ENCODE data around the gene TRPM4. TPM values are rescaled to one million over a fixed set of nuclear protein-coding genes. Genes with fewer than 3 reads are reported as not detected.

Gene TRPM4
- total RNA-seq, result under 1 TPM in 1 of 2 donors, not detected in 1; 0.25 TPM
- 0 to 0.08 reads per million in 2 donors for total RNA-seq

GRCh38 chr19:49157445-49158224 is at the start of gene TRPM4:
TRPM4 (plus strand) TSS chr19:49157792; CDS start chr19:49157867, 75 bp downstream.
- Mint-ChIP-seq H3K4me1 (peaks cover 18% of the 10 kb centered on the region), H3K27ac (no peak within 1 kb of the TSS), H3K4me3 (peak within 1 kb of the TSS; percentile 71), H3K36me3 (ENCODE audit: low read depth) (peaks cover 19% of the 10 kb centered on the region), H3K27me3 (peaks cover 68% of the 10 kb centered on the region)
- no peaks in the 10 kb centered on the region for H3K9me3 ChIP-seq (ENCODE audit: control insufficient read depth, low read length, poor library complexity, severe bottlenecking)
- ATAC-seq (peak; percentile 57), DNase-seq (no peak)

GRCh38 chr19:49109051-49109450 is 48.5 kb upstream of the TRPM4 start:
- no peak for DNase-seq
- peaks cover 16% of the 10 kb centered on the region for H3K4me1 Mint-ChIP-seq
- no peak for ATAC-seq
- peaks cover 8% of the 10 kb centered on the region for H3K36me3 Mint-ChIP-seq (ENCODE audit: low read depth)
- H3K9me3 ChIP-seq (ENCODE audit: control insufficient read depth, low read length, poor library complexity, severe bottlenecking), result no peaks in the 10 kb centered on the region
- no peak overlapping the region for H3K4me3 Mint-ChIP-seq
- no peak overlapping the region for H3K27ac Mint-ChIP-seq
- no peaks in the 10 kb centered on the region for H3K27me3 Mint-ChIP-seq

- H3K27ac Mint-ChIP-seq, result no peak overlapping the region
These were observed 47.9 kb upstream of the TRPM4 start for GRCh38 chr19:49109569-49110233.

GRCh38 chr19:49110567-49110966 is 47.0 kb upstream of the TRPM4 start:
- ATAC-seq, result no peak
- H3K9me3 ChIP-seq (ENCODE audit: control insufficient read depth, low read length, poor library complexity, severe bottlenecking), result no peaks in the 10 kb centered on the region
- Mint-ChIP-seq H3K4me3 (no peak overlapping the region), H3K27me3 (no peaks in the 10 kb centered on the region), H3K27ac (no peak overlapping the region), H3K36me3 (ENCODE audit: low read depth) (peaks cover 6% of the 10 kb centered on the region), H3K4me1 (peaks cover 17% of the 10 kb centered on the region)
- DNase-seq, result no peak

More at GRCh38 chr19:49109569-49110233, 47.9 kb upstream of the TRPM4 start:
- no peaks in the 10 kb centered on the region for H3K9me3 ChIP-seq (ENCODE audit: control insufficient read depth, low read length, poor library complexity, severe bottlenecking)
- Mint-ChIP-seq H3K27me3 (no peaks in the 10 kb centered on the region), H3K36me3 (ENCODE audit: low read depth) (peaks cover 7% of the 10 kb centered on the region), H3K4me1 (peaks cover 17% of the 10 kb centered on the region), H3K4me3 (no peak overlapping the region)
- no peak for ATAC-seq
- no peak for DNase-seq

- ATAC-seq, result no peak
- Mint-ChIP-seq H3K27ac (no peak overlapping the region), H3K4me3 (peak overlapping the region; percentile 7), H3K27me3 (no peaks in the 10 kb centered on the region), H3K36me3 (ENCODE audit: low read depth) (peaks cover 6% of the 10 kb centered on the region), H3K4me1 (peaks cover 20% of the 10 kb centered on the region)
- no peak for DNase-seq
- H3K9me3 ChIP-seq (ENCODE audit: control insufficient read depth, low read length, poor library complexity, severe bottlenecking), result no peaks in the 10 kb centered on the region
These were observed 46.2 kb upstream of the TRPM4 start for GRCh38 chr19:49111218-49111998.

- Mint-ChIP-seq H3K4me1 (peaks cover 29% of the 10 kb centered on the region), H3K27ac (peak within 1 kb of the TSS; percentile 61)
These were observed 43.6 kb upstream of the TRPM4 start, which contains the start of gene LIN7B for GRCh38 chr19:49113762-49114629. LIN7B (plus strand) TSS chr19:49114370; CDS start chr19:49114405, 35 bp downstream.

GRCh38 chr19:49114630-49115363 is 42.8 kb upstream of the TRPM4 start:
- H3K4me3 Mint-ChIP-seq, result peak overlapping the region; percentile 86
- H3K27ac Mint-ChIP-seq, result peak overlapping the region; percentile 61
- DNase-seq (peak in 2 of 3 donors; percentile 27 to 29), ATAC-seq (no peak)
- H3K36me3 Mint-ChIP-seq (ENCODE audit: low read depth), result no peaks in the 10 kb centered on the region
- peaks cover 30% of the 10 kb centered on the region for H3K4me1 Mint-ChIP-seq
- H3K9me3 ChIP-seq (ENCODE audit: control insufficient read depth, low read length, poor library complexity, severe bottlenecking), result no peaks in the 10 kb centered on the region
- no peaks in the 10 kb centered on the region for H3K27me3 Mint-ChIP-seq

More at GRCh38 chr19:49113762-49114629, 43.6 kb upstream of the TRPM4 start, which contains the start of gene LIN7B:
- H3K4me3 Mint-ChIP-seq, result peak within 1 kb of the TSS; percentile 86
- no peaks in the 10 kb centered on the region for H3K9me3 ChIP-seq (ENCODE audit: control insufficient read depth, low read length, poor library complexity, severe bottlenecking)
- DNase-seq (peak; percentile 78 to 83 (median 80)), ATAC-seq (peak; percentile 66)
- H3K36me3 Mint-ChIP-seq (ENCODE audit: low read depth), result no peaks in the 10 kb centered on the region
- no peaks in the 10 kb centered on the region for H3K27me3 Mint-ChIP-seq

- DNase-seq, result no peak
- Mint-ChIP-seq H3K36me3 (ENCODE audit: low read depth) (no peaks in the 10 kb centered on the region), H3K4me1 (peaks cover 40% of the 10 kb centered on the region), H3K27ac (peak overlapping the region; percentile 83), H3K4me3 (no peak overlapping the region), H3K27me3 (peaks cover 5% of the 10 kb centered on the region)
- no peaks in the 10 kb centered on the region for H3K9me3 ChIP-seq (ENCODE audit: control insufficient read depth, low read length, poor library complexity, severe bottlenecking)
- ATAC-seq, result no peak
These were observed 41.0 kb upstream of the TRPM4 start for GRCh38 chr19:49116544-49116943.

- H3K9me3 ChIP-seq (ENCODE audit: control insufficient read depth, low read length, poor library complexity, severe bottlenecking), result no peaks in the 10 kb centered on the region
- DNase-seq, result no peak
- peaks cover 5% of the 10 kb centered on the region for H3K27me3 Mint-ChIP-seq
- peaks cover 42% of the 10 kb centered on the region for H3K4me1 Mint-ChIP-seq
- H3K36me3 Mint-ChIP-seq (ENCODE audit: low read depth), result no peaks in the 10 kb centered on the region
- ATAC-seq, result no peak
- peak overlapping the region; percentile 95 for H3K27ac Mint-ChIP-seq
- H3K4me3 Mint-ChIP-seq, result peak overlapping the region; percentile 92
These were observed 39.7 kb upstream of the TRPM4 start for GRCh38 chr19:49117677-49118564.

- no peaks in the 10 kb centered on the region for H3K9me3 ChIP-seq (ENCODE audit: control insufficient read depth, low read length, poor library complexity, severe bottlenecking)
- ATAC-seq (peak; percentile 84), DNase-seq (peak; percentile 95 to 96 (median 96))
- Mint-ChIP-seq H3K4me3 (peak within 1 kb of the TSS; percentile 92), H3K27me3 (peaks cover 5% of the 10 kb centered on the region), H3K4me1 (peaks cover 37% of the 10 kb centered on the region), H3K36me3 (ENCODE audit: low read depth) (no peaks in the 10 kb centered on the region), H3K27ac (peak within 1 kb of the TSS; percentile 95)
These were observed 38.8 kb upstream of the TRPM4 start, which contains the start of gene C19orf73 for GRCh38 chr19:49118565-49119410. C19orf73 (minus strand) TSS chr19:49119143; CDS start chr19:49119022, 121 bp downstream.
